B cell (primary cell): ENCODE results near the gene TBCB. TPM values are rescaled to one million over a fixed set of nuclear protein-coding genes. Genes with fewer than 3 reads are reported as not detected.

Source experiments
- ATAC-seq: fragments of 200-7000 bp; cut with Tn5 transposase; one replicate; pipeline ENCODE4 v1.10.0; 2021; ENCODE audit warnings: low read depth, mild to moderate bottlenecking, moderate number of reproducible peaks, moderate library complexity
- CTCF ChIA-PET: fragments of 350-600 bp; sonication (Branson Sonifier 250); formaldehyde crosslinking; loops from one replicate; lab custom pipeline; 2021; ENCODE audit warnings: antibody characterized with exemption, inconsistent platforms; lab: Charles Lee
- POLR2A ChIA-PET: fragments of 350-600 bp; sonication (Branson Sonifier 250); formaldehyde crosslinking; loops from one replicate; lab custom pipeline; 2021; ENCODE audit warnings: antibody characterized with exemption; lab: Charles Lee
- DNase-seq: peaks from one replicate; pipeline ENCODE4 v3.0.0; 2013
- H2AFZ ChIP-seq: 2 replicates; pipeline ENCODE4 v1.6.1; 2012; ENCODE audit warnings: mild to moderate bottlenecking, low read depth, low read length; ENCODE audit not compliant: insufficient read depth, poor library complexity, severe bottlenecking
- H3K27ac ChIP-seq, 2 donors: 1 replicate in 1 of 2; 2 replicates in 1 of 2; pipeline ENCODE4 v1.5.1; 2012 to 2013; ENCODE audit warnings: low read length in 2 of 2, mild to moderate bottlenecking in 2 of 2, moderate library complexity in 1 of 2
- H3K27me3 ChIP-seq, 4 experiments: fragments of 200-600 bp in 1 of 4; sonication (generic) in 1 of 4; replicated peaks in 1 of 4; 1 replicate in 2 of 4; 2 replicates in 2 of 4; pipeline versions ENCODE4 v1.6.1 to v1.7.0; 2013 to 2016; ENCODE audit warnings: low read length in 3 of 4, mild to moderate bottlenecking in 2 of 4, mixed read lengths in 1 of 4, moderate library complexity in 1 of 4; ENCODE audit not compliant: insufficient read depth in 4 of 4, control insufficient read depth in 3 of 4; ENCODE audit errors: control extremely low read depth in 1 of 4
- H3K36me3 ChIP-seq, 2 experiments: replicated peaks in 1 of 2; 1 replicate in 1 of 2; 2 replicates in 1 of 2; pipeline versions ENCODE4 v1.6.1 to v1.7.1; 2013; ENCODE audit warnings: low read length in 1 of 2; ENCODE audit not compliant: insufficient read depth in 2 of 2, control insufficient read depth in 1 of 2; ENCODE audit errors: control extremely low read depth in 1 of 2, extremely low read depth in 1 of 2
- H3K4me1 ChIP-seq, 2 donors: fragments of 200-600 bp in 1 of 2; sonication (generic) in 1 of 2; 1 replicate in 1 of 2; 2 replicates in 1 of 2; pipeline versions ENCODE4 v1.5.1 to v1.6.1; 2013 to 2017; ENCODE audit warnings: low read length in 2 of 2; ENCODE audit not compliant: control insufficient read depth in 2 of 2, insufficient read depth in 2 of 2
- H3K4me2 ChIP-seq: replicated peaks from 2 replicates; pipeline ENCODE3; 2012; ENCODE audit warnings: mild to moderate bottlenecking, low read depth, low read length; ENCODE audit not compliant: poor library complexity, severe bottlenecking
- H3K4me3 ChIP-seq, 5 experiments: fragments of 200-600 bp in 1 of 5; sonication (generic) in 1 of 5; 1 replicate in 3 of 5; 2 replicates in 2 of 5; pipeline versions ENCODE4 v1.5.1 to v1.7.0; 2011 to 2016; ENCODE audit warnings: low read length in 4 of 5, mild to moderate bottlenecking in 4 of 5, low read depth in 2 of 5, control low read depth in 1 of 5, moderate library complexity in 1 of 5; ENCODE audit not compliant: insufficient read depth in 1 of 5; ENCODE audit errors: control extremely low read depth in 1 of 5, extremely low read depth in 1 of 5
- H3K79me2 ChIP-seq: fragments of 200-600 bp; sonication (generic); one replicate; pipeline ENCODE4 v1.6.0; 2016; ENCODE audit warnings: low read length; ENCODE audit not compliant: control insufficient read depth, insufficient read depth
- H3K9ac ChIP-seq: fragments of 200-600 bp; sonication (generic); 2 replicates; pipeline ENCODE4 v1.6.1; 2017; ENCODE audit warnings: mild to moderate bottlenecking, low read length, moderate library complexity
- H3K9me3 ChIP-seq, 3 donors: one replicate each; pipeline versions ENCODE4 v1.6.1 to v1.7.1; 2013; ENCODE audit warnings: low read length in 2 of 3; ENCODE audit not compliant: control insufficient read depth in 2 of 3, insufficient read depth in 1 of 3; ENCODE audit errors: control extremely low read depth in 1 of 3
- H4K20me1 ChIP-seq: 2 replicates; pipeline ENCODE4 v1.6.0; 2012; ENCODE audit warnings: mild to moderate bottlenecking, low read length; ENCODE audit not compliant: insufficient read depth, control insufficient read depth, poor library complexity, severe bottlenecking
- H3K27ac Mint-ChIP-seq: one replicate; pipeline ENCODE4 v1.8.0; 2021; ENCODE audit warnings: mixed read lengths
- H3K27me3 Mint-ChIP-seq: one replicate; pipeline ENCODE4 v1.8.0; 2021; ENCODE audit warnings: mixed read lengths
- H3K4me1 Mint-ChIP-seq: one replicate; pipeline ENCODE4 v1.8.0; 2021; ENCODE audit warnings: mixed read lengths
- H3K4me3 Mint-ChIP-seq: one replicate; pipeline ENCODE4 v1.8.0; 2021; ENCODE audit warnings: mixed read lengths
- H3K9me3 Mint-ChIP-seq: one replicate; pipeline ENCODE4 v1.8.0; 2022; ENCODE audit warnings: mixed read lengths; ENCODE audit not compliant: insufficient read depth
- CTCF ChIP-seq: fragments of 200-600 bp; IDR thresholded peaks from one replicate; pipeline ENCODE4 v1.8.0; 2022; ENCODE audit warnings: antibody characterized with exemption, mild to moderate bottlenecking
- EZH2 ChIP-seq: IDR thresholded peaks from 2 replicates; pipeline ENCODE4 v1.6.1; 2012; ENCODE audit warnings: borderline replicate concordance, low read depth, mild to moderate bottlenecking, moderate library complexity, low read length; ENCODE audit not compliant: insufficient read depth, poor library complexity, severe bottlenecking
- WGBS: methylation state at CpG from one replicate; pipeline ENCODE4 v1.1.5; 2013; ENCODE audit warnings: missing lambda C conversion rate; ENCODE audit not compliant: insufficient coverage; 5-methylcytosine and 5-hydroxymethylcytosine counted together
- intact Hi-C: fragments of 100-400 bp; cut with micrococcal nuclease; formaldehyde crosslinking; loops from one replicate; pipeline ENCODE4 v1.10.0; 2022
- polyA plus RNA-seq: library from polyadenylated mRNA; depleted of rRNA; stranded (reverse); fragments of >200 nt; gene quantifications from 2 replicates; pipeline ENCODE4 v1.2.3, GENCODE V29; 2012
- total RNA-seq, 2 donors: library from RNA; stranded (reverse); fragments of 120-200 nt in 1 of 2; gene quantifications; 1 replicate in 1 of 2; 2 replicates in 1 of 2; pipeline versions ENCODE4 v1.2.3 to v1.2.4, GENCODE V29; 2013 to 2022

TBCB gene
- total and polyA plus RNA-seq, 2 donors (not counting 1 experiment from before 2014, with no cell fraction given): 148 to 187 TPM

- Mint-ChIP-seq H3K9me3 (no peaks in the 10 kb centered on the region), H3K4me3 (no peak overlapping the region), H3K27me3 (no peaks in the 10 kb centered on the region), H3K4me1 (no peaks in the 10 kb centered on the region), H3K27ac (no peak overlapping the region)
- Histone ChIP-seq H3K4me2 (no peak overlapping the region), H2AFZ (no peak overlapping the region), H3K4me1 (no peaks in the 10 kb centered on the region), H3K4me3 (no peak overlapping the region), H3K79me2 (no peaks in the 10 kb centered on the region), H3K27ac (no peak overlapping the region), H3K9ac (no peak overlapping the region), H3K27me3 (no peaks in the 10 kb centered on the region), H4K20me1 (no peaks in the 10 kb centered on the region), H3K36me3 (no peaks in the 10 kb centered on the region), H3K9me3 (no peaks in the 10 kb centered on the region)
- ChIA-PET CTCF (interaction anchor here (8.3 kb wide), 1 partner anchor 36 kb away, joined by 146 read pairs; no protein-coding TSS in a partner anchor), POLR2A (no interaction called here)
- TF ChIP-seq EZH2 (no peak), CTCF (no peak)
- intact Hi-C loops: no loop called here
- no peak for ATAC-seq
- DNase-seq: no peak
- 96% methylated on average over 12 of the region's 12 CpGs for WGBS
Measured at GRCh38 chr19:36163813-36164212, 48.5 kb downstream of the TBCB start.

GRCh38 chr19:36169084-36169760 lies 54.0 kb downstream of the TBCB start:
- no peak overlapping the region for H3K4me2 ChIP-seq
- H3K4me1 ChIP-seq: peaks cover 0 to 4% of the 10 kb centered on the region in 2 donors
- no peaks in the 10 kb centered on the region for H4K20me1 ChIP-seq
- DNase-seq (no peak), ATAC-seq (no peak)
- ChIA-PET POLR2A (interaction anchor here (0.6 to 1.0 kb wide), 3 partner anchors 41 to 433 kb away, joined by 5 to 10 read pairs (median 8); no protein-coding TSS in a partner anchor), CTCF (interaction anchor here (0.6 to 8.3 kb wide), 11 partner anchors 14 to 220 kb away, joined by 3 to 146 read pairs (median 4); partner anchors contain the start of genes CAPNS1 and ZNF565)
- Mint-ChIP-seq H3K27me3 (no peaks in the 10 kb centered on the region), H3K4me3 (no peak overlapping the region), H3K4me1 (peaks cover 4% of the 10 kb centered on the region), H3K9me3 (no peaks in the 10 kb centered on the region), H3K27ac (no peak overlapping the region)
- intact Hi-C loops: no loop called here
- no peak overlapping the region for H3K4me3 ChIP-seq
- 97% methylated on average over 3 of the region's 9 CpGs for WGBS
- no peak overlapping the region for H3K27ac ChIP-seq
- no peaks in the 10 kb centered on the region for H3K9me3 ChIP-seq
- no peak overlapping the region for H2AFZ ChIP-seq
- H3K9ac ChIP-seq: no peak overlapping the region
- H3K27me3 ChIP-seq: no peaks in the 10 kb centered on the region
- no peaks in the 10 kb centered on the region for H3K79me2 ChIP-seq
- TF ChIP-seq EZH2 (no peak), CTCF (no peak)
- H3K36me3 ChIP-seq: no peaks in the 10 kb centered on the region
